ENCODE data around the gene PLSCR3. TPM values are rescaled to one million over a fixed set of nuclear protein-coding genes. Genes with fewer than 3 reads are reported as not detected.
A peak's percentile ranks its signal among the peaks of the same experiment; 100 is the strongest.

The PLSCR3 gene
- total RNA-seq, 2 experiments from 2014 or later: 79.3 to 82.1 TPM

DNA sequence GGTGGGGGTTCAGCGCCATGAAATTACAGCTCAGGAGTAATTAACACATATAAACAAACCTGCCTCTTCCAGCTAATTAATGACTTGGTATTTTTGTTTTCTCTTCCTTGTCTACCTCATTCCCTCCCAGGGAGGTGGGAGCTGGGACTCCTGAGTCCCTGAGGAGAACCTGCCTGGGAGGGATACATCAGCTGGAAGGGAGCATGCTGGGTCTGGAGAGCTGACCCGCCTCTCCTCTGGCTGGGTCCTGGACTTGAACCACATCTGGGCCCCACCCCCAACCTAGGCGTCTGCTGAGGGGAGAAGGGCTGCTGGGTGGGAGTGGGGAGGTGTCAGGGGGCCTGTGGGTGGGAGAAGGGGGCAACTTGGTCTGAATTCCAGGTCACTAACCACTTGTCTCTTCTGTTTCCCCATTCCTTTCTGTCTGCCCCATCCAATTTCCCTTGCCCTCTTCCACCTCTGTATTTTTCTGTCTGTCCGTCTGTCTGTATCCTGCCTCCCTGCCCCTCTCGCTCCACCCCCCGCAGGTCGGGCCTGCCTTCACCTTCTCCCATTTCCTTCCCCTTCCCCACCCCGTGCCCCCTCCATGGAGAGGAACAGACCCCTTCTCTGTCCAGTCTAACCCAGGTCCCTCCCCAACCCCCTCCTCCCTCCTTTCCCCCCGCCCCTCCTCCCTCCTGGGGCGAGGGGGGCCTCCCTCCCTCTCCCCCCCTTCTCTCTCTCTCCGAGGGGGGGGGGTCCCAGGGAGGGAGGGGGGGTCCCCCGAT lies 13.3 kb upstream of the PLSCR3 start, which contains the start of gene NLGN2:
TSS of gene NLGN2 (plus strand) at position 361 of the 767 bp plus-strand sequence. CDS start 411 bp downstream, outside the sequence.
- no peak for DNase-seq
- no peak for ATAC-seq (ENCODE audit: low read depth)
- Mint-ChIP-seq H3K9me3 (no peaks in the 10 kb centered on the region), H3K27me3 (peaks cover 11% of the 10 kb centered on the region), H3K36me3 (no peaks in the 10 kb centered on the region), H3K27ac (peak within 1 kb of the TSS; percentile 50), H3K4me1 (peaks cover 12% of the 10 kb centered on the region), H3K4me3 (peak within 1 kb of the TSS; percentile 64)
- POLR2A ChIA-PET: interaction anchor here (1.4 kb wide), 1 partner anchor 27 kb away, joined by 5 read pairs; the partner anchor contains the start of gene TMEM102

DNA sequence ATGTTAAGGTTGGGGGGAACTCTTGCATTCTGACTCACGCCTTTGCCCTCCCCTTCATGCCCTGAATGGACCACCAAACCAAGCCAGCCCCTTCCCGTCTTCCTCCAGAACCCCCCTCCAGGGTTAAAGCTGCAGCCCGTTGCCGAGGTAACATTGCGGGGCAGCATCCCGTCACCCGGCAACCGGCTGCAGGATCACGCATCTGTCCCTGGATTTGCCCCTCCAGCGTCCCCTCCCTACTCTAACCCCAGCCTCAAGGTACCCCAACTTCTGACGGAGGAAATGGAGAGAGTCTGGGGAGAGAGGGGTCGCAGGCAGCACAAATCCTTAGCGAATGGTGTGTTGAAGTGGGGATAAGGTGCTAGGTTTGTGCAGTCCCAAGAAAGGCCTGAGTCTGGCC lies 12.8 kb upstream of the PLSCR3 start:
- no peak for ATAC-seq (ENCODE audit: low read depth)
- POLR2A ChIA-PET: interaction anchor here (1.1 kb wide), 1 partner anchor 23 kb away, joined by 3 read pairs; no protein-coding TSS in a partner anchor
- peaks cover 11% of the 10 kb centered on the region for H3K27me3 Mint-ChIP-seq

DNA sequence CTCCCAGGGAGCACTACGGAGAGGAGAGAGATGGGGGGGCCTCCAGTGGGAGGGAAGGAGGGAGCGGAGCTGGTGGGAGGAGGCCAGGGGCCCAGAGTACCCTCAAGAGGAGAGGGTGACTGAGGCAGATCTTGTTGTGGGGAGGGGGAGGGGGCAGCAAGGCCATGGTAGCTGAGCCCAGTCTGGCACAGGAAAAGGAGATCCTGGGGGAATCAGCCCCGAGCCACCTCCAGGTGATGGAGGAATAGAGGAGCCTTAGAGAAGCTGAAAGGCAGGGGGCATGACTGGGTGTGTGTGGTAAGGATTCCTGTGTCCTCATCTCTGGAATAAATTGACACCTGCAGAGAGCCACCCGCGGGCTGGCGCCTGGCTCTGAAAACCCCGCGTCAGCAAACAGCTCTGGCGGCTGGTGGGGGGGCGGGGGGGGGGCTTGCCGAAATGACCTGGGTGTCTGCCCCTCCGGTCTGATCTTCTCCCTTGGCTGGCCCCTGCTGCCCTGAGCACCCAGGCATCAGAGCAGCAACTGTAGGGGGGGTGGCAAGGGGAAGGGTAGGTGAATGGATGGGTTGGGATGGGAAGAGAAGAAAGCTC lies 12.0 kb upstream of the PLSCR3 start:
- ATAC-seq (ENCODE audit: low read depth) (no peak), DNase-seq (no peak)
- Mint-ChIP-seq H3K9me3 (no peaks in the 10 kb centered on the region), H3K36me3 (no peaks in the 10 kb centered on the region), H3K27ac (peak overlapping the region; percentile 44), H3K4me1 (peaks cover 14% of the 10 kb centered on the region), H3K4me3 (peak overlapping the region; percentile 56), H3K27me3 (peaks cover 11% of the 10 kb centered on the region)
- POLR2A ChIA-PET: interaction anchor here (1.1 kb wide), 1 partner anchor 22 kb away, joined by 3 read pairs; no protein-coding TSS in a partner anchor

More for the DNA sequence above, 12.8 kb upstream of the PLSCR3 start:
- Mint-ChIP-seq H3K4me3 (no peak overlapping the region), H3K9me3 (no peaks in the 10 kb centered on the region), H3K4me1 (peaks cover 12% of the 10 kb centered on the region), H3K27ac (peak overlapping the region; percentile 50), H3K36me3 (no peaks in the 10 kb centered on the region)
- no peak for DNase-seq

DNA sequence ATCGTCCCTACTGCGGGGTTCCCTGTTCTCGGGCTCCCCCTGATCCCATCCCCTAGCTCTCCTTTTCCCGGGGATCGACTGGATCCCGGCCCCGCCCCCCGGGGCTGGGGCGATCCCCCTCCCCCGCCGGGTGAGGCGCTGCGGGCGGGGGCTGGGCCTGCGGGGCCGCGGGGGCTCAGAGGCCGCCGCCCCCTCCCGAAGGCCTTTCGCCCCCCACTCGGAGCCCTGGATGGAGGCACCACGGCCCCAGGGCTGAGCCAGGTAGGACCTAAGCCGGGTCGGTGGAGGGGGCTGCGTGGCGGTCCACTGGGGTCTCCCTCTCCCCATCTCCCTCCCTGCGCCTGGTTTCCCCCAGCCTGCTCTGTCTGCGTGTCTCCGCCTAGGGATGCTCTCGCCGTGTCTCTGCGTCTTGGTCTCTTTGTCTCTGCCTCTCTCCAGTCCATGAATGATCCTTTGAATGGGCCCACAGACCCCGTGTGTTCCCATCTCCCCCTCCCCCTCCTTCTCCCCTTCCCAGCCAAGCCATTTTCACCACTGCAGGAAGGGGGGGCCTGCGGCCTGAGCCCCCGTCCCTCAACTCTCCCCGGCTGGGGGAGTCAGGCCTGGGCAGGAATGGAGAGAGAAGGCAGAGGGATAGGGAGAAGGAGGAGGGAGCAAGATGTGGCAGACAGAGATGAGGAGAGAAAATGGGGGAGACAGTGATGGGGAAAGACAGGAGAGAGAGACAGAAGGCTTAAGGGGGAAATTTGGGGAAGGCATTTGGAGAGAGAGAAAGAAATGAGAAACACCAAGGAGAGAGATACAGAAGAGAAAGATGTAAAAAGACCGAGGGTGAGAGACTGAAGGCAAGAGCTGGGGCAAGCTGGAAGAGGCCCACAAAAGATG lies 11.3 kb upstream of the PLSCR3 start:
- POLR2A ChIA-PET: interaction anchor here (1.1 kb wide), 1 partner anchor 21 kb away, joined by 3 read pairs; no protein-coding TSS in a partner anchor

DNA sequence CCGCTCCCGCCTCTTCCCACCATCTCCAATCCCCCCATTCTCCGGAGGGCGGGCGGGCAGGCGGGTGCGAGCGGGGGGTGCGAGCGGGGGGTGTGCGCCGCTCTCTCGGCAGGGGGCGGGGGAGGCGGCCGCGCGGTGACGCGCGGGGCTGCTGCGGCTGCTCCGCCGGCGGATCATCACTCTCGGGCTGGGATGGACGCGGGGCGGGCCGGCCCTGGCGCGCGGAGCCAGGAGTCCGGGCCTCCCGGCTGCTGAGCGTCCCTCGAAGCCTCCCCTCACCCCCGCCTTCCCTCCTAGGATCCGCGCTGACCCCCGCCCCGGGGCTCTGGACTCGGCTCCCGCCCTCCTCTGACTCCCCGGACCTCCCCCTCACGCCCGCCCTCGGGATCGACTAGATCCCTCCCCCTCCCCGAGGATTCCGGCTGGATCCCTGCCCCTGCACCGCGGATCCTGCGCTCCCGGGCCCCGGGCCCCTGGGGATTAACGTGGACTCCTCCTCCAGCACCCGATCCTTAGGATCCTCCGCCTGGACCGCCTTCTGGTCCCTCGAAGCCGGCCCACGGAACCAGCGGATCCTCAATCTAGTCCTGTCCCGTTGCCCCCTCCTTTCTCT lies 10.5 kb upstream of the PLSCR3 start:
- Mint-ChIP-seq H3K4me3 (peak overlapping the region; percentile 92), H3K27ac (peak overlapping the region; percentile 89), H3K9me3 (no peaks in the 10 kb centered on the region), H3K36me3 (no peaks in the 10 kb centered on the region), H3K27me3 (peaks cover 11% of the 10 kb centered on the region), H3K4me1 (peaks cover 14% of the 10 kb centered on the region)
- ATAC-seq (ENCODE audit: low read depth): peak; percentile 13
- POLR2A ChIA-PET: interaction anchor here (0.8 to 2.9 kb wide), 10 partner anchors 10 to 75 kb away, joined by 3 to 25 read pairs (median 6); partner anchors contain the start of genes ACAP1, NEURL4, PLSCR3 and TMEM102
- no peak for DNase-seq

More for the DNA sequence above, 11.3 kb upstream of the PLSCR3 start:
- no peaks in the 10 kb centered on the region for H3K36me3 Mint-ChIP-seq
- H3K27me3 Mint-ChIP-seq: peaks cover 11% of the 10 kb centered on the region
- H3K27ac Mint-ChIP-seq: peak overlapping the region; percentile 86
- ATAC-seq (ENCODE audit: low read depth): no peak
- DNase-seq: no peak
- H3K4me1 Mint-ChIP-seq: peaks cover 14% of the 10 kb centered on the region
- peak overlapping the region; percentile 89 for H3K4me3 Mint-ChIP-seq
- no peaks in the 10 kb centered on the region for H3K9me3 Mint-ChIP-seq

DNA sequence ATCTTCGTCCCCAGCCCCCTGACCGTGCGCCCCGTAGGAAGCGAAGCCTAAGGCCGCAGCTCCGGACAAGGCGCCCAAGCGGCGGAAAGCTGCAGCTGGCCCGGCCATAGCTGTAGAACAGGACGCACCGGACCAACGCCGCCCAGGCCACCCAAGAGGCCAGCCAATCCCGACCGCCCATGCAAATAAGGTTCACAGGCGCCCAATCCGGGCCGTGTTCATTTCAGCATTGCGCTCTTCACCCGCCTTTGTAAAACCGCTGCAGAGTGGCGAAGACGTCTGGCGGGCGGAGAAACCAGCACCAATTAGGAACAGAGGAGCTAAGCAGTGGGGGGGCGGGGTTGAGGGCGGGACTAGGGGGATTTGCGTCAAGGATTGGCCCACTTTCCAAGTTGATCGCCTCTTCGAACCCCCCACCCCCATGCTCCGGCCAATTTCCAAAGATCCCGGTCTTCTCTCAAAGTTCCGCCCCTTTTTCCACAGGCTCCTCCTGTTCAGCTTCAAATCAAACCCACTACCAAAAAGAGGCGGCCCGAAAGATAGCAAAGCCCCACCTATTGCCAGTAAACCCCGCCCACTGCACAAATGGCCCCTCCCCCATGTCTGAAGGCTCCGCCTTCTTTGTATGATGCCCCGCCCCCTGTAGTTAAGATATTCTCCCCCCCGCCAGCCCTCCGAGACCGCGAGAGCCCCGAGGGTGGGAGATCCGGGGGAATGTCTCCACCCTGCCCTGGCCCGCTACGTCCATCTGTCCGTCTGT lies 9.8 kb upstream of the PLSCR3 start, which contains the start of gene TMEM256:
TSS of gene TMEM256 (minus strand) at position 121 of the 760 bp plus-strand sequence. CDS start at position 108, 13 bp downstream.
- no peaks in the 10 kb centered on the region for H3K36me3 Mint-ChIP-seq
- H3K27ac Mint-ChIP-seq: peak within 1 kb of the TSS; percentile 89
- ATAC-seq (ENCODE audit: low read depth): peak; percentile 95
- no peaks in the 10 kb centered on the region for H3K9me3 Mint-ChIP-seq
- H3K4me3 Mint-ChIP-seq: peak within 1 kb of the TSS; percentile 92
- DNase-seq: peak; percentile 90
- H3K4me1 Mint-ChIP-seq: peaks cover 14% of the 10 kb centered on the region
- H3K27me3 Mint-ChIP-seq: peaks cover 11% of the 10 kb centered on the region
- POLR2A ChIA-PET: interaction anchor here (0.8 to 2.9 kb wide), 14 partner anchors 10 to 185 kb away, joined by 3 to 25 read pairs (median 4); partner anchors contain the start of genes ACADVL, ACAP1, DLG4 and MPDU1

DNA sequence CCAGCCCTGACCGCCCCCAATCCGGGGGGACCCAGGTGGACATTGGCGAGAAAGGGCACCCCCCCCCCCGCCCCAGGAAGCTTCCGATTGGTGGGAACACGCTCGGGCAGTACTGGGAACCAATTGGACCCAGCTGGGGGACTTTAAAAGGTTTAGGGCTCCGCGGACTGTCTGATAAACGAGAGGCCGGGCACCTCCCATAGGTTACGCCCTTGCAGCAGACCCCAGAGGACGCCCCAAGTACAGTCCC lies 9.3 kb upstream of the PLSCR3 start:
- DNase-seq: no peak
- Mint-ChIP-seq H3K36me3 (no peaks in the 10 kb centered on the region), H3K4me1 (peaks cover 14% of the 10 kb centered on the region), H3K4me3 (peak overlapping the region; percentile 92), H3K27ac (peak overlapping the region; percentile 89), H3K9me3 (no peaks in the 10 kb centered on the region), H3K27me3 (peaks cover 11% of the 10 kb centered on the region)
- POLR2A ChIA-PET: interaction anchor here (0.5 to 2.9 kb wide), 15 partner anchors 9 to 184 kb away, joined by 3 to 25 read pairs (median 5); partner anchors contain the start of genes ACADVL, ACAP1, DLG4 and MPDU1
- ATAC-seq (ENCODE audit: low read depth): no peak

DNA sequence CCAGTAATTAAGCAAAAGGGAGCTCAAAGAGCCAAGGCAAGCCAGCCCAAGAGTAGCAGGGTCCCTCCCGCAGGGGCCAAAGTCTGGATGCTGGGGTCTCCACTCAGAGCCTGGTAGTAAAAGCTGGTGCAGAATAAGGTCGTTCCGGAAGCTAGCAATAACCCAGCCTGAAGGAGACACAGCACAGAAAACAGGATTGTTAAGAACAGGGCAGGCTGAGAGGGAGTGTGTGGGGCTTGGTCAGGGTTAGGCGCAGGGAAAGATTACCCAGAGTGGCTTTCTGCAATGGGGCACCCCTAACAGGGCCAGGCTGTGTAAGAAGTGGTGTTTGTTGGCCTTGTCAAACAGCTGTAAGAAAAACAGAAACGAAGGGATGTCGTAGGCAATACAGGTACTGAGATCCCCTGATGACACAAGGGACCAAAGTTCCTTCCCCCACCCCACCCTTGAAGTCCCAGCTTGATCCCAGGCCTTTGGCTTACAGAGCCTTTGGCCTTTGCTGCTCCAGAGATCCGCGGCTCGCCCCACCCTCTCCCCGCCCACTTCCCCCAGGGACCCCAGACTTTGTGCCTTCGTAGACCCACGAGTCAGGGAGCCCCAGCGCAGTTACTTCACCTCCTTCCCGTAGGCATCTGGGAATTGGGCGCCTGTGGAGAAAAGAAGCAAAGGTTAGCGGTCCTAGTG lies 8.9 kb upstream of the PLSCR3 start:
- H3K36me3 Mint-ChIP-seq: no peaks in the 10 kb centered on the region
- peak overlapping the region; percentile 72 for H3K27ac Mint-ChIP-seq
- no peak for DNase-seq
- no peaks in the 10 kb centered on the region for H3K9me3 Mint-ChIP-seq
- H3K4me3 Mint-ChIP-seq: peak overlapping the region; percentile 92
- peaks cover 14% of the 10 kb centered on the region for H3K4me1 Mint-ChIP-seq
- H3K27me3 Mint-ChIP-seq: peaks cover 11% of the 10 kb centered on the region
- no peak for ATAC-seq (ENCODE audit: low read depth)
- POLR2A ChIA-PET: interaction anchor here (0.5 to 2.9 kb wide), 16 partner anchors 9 to 184 kb away, joined by 3 to 25 read pairs (median 4); partner anchors contain the start of genes ACADVL, ACAP1, DLG4 and MPDU1

DNA sequence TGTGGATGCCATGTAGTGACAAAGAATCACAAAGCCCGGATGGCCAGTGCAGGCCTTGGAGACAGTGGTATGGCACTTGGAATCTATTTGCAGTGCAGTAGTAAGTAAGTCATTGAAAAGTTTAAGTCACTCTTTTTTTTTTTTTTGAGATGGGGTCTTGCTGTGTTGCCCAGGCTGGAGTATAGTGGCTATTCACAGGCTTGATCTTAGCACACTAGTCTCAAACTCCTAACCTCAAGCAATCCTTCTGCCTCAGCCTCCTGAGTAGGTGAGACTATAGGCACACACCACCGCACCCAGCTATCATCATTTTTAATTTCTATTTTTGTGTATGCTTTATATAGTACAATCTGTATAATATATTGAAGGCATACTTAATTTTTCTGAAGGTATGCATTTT lies 4.3 kb upstream of the PLSCR3 start:
- DNase-seq (no peak), ATAC-seq (ENCODE audit: low read depth) (no peak)
- Mint-ChIP-seq H3K4me3 (no peak overlapping the region), H3K36me3 (no peaks in the 10 kb centered on the region), H3K27ac (no peak overlapping the region), H3K9me3 (no peaks in the 10 kb centered on the region), H3K27me3 (no peaks in the 10 kb centered on the region), H3K4me1 (peaks cover 11% of the 10 kb centered on the region)
- POLR2A ChIA-PET: interaction anchor here (0.6 to 1.1 kb wide), 2 partner anchors 62 to 118 kb away, joined by 3 to 5 read pairs; partner anchors contain the start of gene ACAP1

DNA sequence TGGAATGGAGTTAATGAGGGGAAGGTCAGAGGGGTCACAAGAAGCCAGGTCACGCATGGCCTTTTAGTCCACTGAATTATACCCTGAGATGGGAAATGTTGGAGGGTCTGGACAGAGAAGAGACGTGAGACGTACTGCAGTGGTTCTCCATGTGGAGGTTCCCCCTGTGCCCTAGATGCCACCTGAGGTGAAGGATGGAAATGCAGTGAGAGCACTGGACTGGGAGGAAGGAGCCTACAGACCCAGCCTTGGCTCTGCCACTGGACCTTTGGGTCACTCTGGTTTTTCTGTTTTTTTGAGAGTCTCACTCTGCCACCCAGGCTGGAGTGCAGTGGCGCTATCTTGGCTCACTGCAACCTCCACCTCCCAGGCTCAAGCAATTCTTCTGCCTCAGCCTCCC lies 1.8 kb upstream of the PLSCR3 start:
- DNase-seq (no peak), ATAC-seq (ENCODE audit: low read depth) (no peak)
- POLR2A ChIA-PET: no interaction called here
- peak overlapping the region; percentile 3 for H3K27ac Mint-ChIP-seq
- H3K9me3 Mint-ChIP-seq: no peaks in the 10 kb centered on the region
- peaks cover 3% of the 10 kb centered on the region for H3K36me3 Mint-ChIP-seq
- H3K4me1 Mint-ChIP-seq: peaks cover 19% of the 10 kb centered on the region
- no peak overlapping the region for H3K4me3 Mint-ChIP-seq
- H3K27me3 Mint-ChIP-seq: no peaks in the 10 kb centered on the region
